Mucosa of descending colon (tissue), 3 donors: ENCODE results near the gene XKR7. TPM values are rescaled to one million over a fixed set of nuclear protein-coding genes. Genes with fewer than 3 reads are reported as not detected.
"Not testable (repeated sequence)": the region's sequence is repeated elsewhere in the genome, so short reads cannot be mapped to it uniquely, and the experiment has no call there.

Source experiments
- ATAC-seq: fragments of 200-7000 bp; cut with Tn5 transposase; one replicate; pipeline ENCODE4 v1.9.1; 2020; ENCODE audit warnings: mild to moderate bottlenecking, moderate library complexity
- DNase-seq, 3 donors: peaks; one replicate each; pipeline ENCODE4 v3.0.0-alpha.2; 2020
- H3K36me3 ChIP-seq: fragments of 200-600 bp; one replicate; pipeline ENCODE4 v1.8.0; 2021; ENCODE audit warnings: low read depth, mild to moderate bottlenecking
- H3K4me1 ChIP-seq: fragments of 200-600 bp; one replicate; pipeline ENCODE4 v1.8.0; 2021; ENCODE audit warnings: low read depth, mild to moderate bottlenecking
- H3K4me3 ChIP-seq: fragments of 200-600 bp; one replicate; pipeline ENCODE4 v1.8.0; 2021; ENCODE audit warnings: mild to moderate bottlenecking
- H3K9me3 ChIP-seq: fragments of 200-600 bp; one replicate; pipeline ENCODE4 v1.8.0; 2021; ENCODE audit warnings: mild to moderate bottlenecking
- intact Hi-C, 2 donors: fragments of 100-400 bp; cut with DNase I in 1 of 2; cut with micrococcal nuclease in 1 of 2; formaldehyde crosslinking; loops; one replicate each; pipeline versions ENCODE4 v1.11.0 to v1.11.1; 2022; cut with DNase I, micrococcal nuclease
- total RNA-seq, 3 donors: library from RNA; stranded (reverse); fragmentation: NEBNext Ultra II Directional in 2 of 3; extraction: Animal tissue kit (Norgen Biotek cat#: 25700) in 2 of 3; gene quantifications; one replicate each; pipeline versions ENCODE4 v1.2.1 to v1.2.4, GENCODE V29; 2021 to 2023
- TF ChIP-seq, protein P1 (sequence below): fragments of 200-600 bp; IDR thresholded peaks from one replicate; pipeline ENCODE4 v1.8.0; 2022; ENCODE audit warnings: antibody characterized with exemption, mild to moderate bottlenecking
- donor health status: DM: no; HTN: no; CAD: no; lungs with moderate emphysema.
- donor health status: DM: no; HTN: no; CAD: no.
- donor health status: DM: no; HTN: yes; CAD: no.

Gene XKR7
- total RNA-seq, 3 donors from 2014 or later, result 0.09 to 0.13 (median 0.10) TPM

DNA sequence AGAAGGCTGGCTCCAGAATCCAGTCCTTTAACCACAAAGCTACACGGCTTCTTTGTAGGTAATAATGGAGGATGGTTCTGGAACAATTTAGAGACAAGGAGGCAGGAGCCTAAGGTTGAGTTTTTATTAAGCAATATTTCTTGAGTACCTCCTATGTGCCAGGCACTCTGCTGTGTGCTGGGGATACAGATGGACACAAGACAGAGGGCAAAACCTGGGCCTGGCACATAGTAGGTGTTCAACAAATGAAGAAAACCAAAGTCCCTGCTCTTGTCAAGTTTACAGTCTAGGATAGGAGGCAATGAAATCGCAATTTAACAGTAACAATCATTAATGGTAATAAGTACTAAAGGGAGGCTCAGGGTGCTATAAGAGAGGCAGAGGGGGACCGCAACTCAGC lies 59.7 kb downstream of the XKR7 start:
- ATAC-seq (no peak), DNase-seq (no peak)
- intact Hi-C loops, result no loop called here
- TF ChIP-seq, protein P1, sequence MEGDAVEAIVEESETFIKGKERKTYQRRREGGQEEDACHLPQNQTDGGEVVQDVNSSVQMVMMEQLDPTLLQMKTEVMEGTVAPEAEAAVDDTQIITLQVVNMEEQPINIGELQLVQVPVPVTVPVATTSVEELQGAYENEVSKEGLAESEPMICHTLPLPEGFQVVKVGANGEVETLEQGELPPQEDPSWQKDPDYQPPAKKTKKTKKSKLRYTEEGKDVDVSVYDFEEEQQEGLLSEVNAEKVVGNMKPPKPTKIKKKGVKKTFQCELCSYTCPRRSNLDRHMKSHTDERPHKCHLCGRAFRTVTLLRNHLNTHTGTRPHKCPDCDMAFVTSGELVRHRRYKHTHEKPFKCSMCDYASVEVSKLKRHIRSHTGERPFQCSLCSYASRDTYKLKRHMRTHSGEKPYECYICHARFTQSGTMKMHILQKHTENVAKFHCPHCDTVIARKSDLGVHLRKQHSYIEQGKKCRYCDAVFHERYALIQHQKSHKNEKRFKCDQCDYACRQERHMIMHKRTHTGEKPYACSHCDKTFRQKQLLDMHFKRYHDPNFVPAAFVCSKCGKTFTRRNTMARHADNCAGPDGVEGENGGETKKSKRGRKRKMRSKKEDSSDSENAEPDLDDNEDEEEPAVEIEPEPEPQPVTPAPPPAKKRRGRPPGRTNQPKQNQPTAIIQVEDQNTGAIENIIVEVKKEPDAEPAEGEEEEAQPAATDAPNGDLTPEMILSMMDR, result no peak
- H3K4me1 ChIP-seq, result peaks cover 3% of the 10 kb centered on the region
- no peaks in the 10 kb centered on the region for H3K36me3 ChIP-seq
- no peaks in the 10 kb centered on the region for H3K9me3 ChIP-seq
- H3K4me3 ChIP-seq, result no peak overlapping the region

DNA sequence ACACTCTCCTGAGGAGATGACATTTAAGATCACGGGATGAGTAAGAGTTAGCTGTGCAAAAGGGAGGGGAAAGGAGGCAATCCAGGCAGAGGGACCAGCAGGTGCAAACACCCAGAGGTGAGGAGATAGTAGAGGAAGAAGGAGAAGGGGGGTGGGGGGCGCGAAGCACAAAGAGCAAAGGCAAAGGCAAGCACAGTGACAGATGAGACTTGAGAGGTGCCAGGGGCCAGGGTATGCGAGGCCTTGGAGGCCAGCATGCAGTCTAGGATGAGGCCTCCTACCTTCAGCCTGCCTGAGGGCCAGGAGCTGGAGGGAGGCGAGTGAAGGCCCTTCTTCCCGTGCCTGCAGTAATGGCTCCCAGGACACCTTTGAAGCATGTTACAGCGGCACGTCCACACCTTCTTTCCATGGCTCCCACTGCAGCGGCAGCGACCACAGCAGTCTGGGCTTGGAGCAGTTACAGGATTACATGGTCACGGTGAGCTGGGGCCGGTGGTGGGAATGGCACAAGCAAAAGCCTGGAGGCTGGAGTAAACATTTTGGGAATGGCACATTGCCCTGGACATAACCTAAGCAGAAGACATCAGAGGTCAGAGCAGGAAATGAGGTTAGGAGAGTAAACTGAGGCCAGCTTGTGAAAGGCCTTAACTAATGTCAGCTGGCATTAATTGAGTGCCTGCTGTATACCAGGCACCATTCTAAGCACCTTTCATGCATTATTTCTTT lies 60.9 kb downstream of the XKR7 start:
- ATAC-seq (no peak), DNase-seq (no peak)
- intact Hi-C loops, result no loop called here
- Histone ChIP-seq H3K4me1 (peaks cover 3% of the 10 kb centered on the region), H3K36me3 (no peaks in the 10 kb centered on the region), H3K4me3 (no peak overlapping the region), H3K9me3 (no peaks in the 10 kb centered on the region)
- TF ChIP-seq, protein P1, result no peak

DNA sequence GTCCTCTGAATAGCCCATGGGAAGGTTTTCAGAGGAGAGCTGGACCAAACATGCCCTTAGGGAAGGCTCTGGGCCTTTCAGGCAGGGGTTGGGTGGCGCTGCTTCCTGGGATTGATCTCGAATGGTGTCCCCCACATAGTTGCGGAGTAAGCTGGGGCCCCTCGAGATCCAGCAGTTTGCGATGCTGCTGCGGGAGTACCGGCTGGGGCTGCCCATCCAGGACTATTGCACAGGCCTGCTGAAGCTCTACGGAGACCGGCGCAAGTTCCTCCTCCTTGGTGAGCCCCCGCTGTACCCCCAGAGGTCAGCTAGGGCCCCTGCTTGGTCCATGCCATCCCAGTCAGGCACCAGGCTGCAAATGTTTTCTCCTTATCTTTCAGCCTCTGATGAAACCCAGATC lies 61.6 kb downstream of the XKR7 start:
- TF ChIP-seq, protein P1, result no peak
- Histone ChIP-seq H3K4me1 (peaks cover 3% of the 10 kb centered on the region), H3K9me3 (no peaks in the 10 kb centered on the region), H3K36me3 (no peaks in the 10 kb centered on the region), H3K4me3 (no peak overlapping the region)
- intact Hi-C loops, result no loop called here
- ATAC-seq (no peak), DNase-seq (no peak)

DNA sequence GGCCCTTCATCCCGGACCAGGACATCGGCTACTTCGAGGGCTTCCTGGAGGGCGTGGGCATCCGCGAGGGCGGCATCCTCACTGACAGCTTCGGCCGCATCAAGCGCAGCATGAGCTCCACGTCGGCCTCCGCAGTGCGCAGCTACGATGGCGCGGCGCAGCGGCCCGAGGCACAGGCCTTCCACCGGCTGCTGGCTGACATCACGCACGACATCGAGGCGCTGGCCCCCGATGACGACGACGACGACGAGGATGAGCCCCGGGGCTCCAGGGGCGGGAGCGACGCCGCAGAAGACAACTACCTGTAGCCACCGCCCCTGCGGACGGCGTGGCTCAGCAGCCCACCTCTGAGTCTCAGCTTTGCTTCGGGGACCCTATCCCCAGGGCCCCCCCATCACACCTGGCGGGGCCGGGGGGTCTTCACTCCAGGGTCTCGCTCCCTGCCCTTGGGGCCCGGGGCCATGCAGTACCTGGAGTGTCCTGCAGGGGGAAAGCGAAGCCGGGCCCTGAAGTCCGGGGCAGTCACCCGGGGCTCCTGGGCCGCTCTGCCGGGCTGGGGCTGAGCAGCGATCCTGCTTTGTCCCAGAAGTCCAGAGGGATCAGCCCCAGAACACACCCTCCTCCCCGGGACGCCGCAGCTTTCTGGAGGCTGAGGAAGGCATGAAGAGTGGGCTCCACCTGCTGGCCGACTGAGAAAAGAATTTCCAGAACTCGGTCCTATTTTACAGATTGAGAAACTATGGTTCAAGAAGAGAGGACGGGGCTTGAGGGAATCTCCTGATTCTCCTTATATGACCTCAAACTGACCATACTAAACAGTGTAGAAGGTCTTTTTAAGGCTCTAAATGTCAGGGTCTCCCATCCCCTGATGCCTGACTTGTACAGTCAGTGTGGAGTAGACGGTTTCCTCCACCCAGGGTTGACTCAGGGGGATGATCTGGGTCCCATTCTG lies 63.3 kb downstream of the XKR7 start:
- ATAC-seq, result peak; percentile 91
- Histone ChIP-seq H3K9me3 (no peaks in the 10 kb centered on the region), H3K4me3 (no peak overlapping the region), H3K36me3 (no peaks in the 10 kb centered on the region), H3K4me1 (peaks cover 3% of the 10 kb centered on the region)
- peak; percentile 75 to 79 (median 78) for DNase-seq
- TF ChIP-seq, protein P1, result peak; percentile 91
- intact Hi-C loops, result no loop called here

DNA sequence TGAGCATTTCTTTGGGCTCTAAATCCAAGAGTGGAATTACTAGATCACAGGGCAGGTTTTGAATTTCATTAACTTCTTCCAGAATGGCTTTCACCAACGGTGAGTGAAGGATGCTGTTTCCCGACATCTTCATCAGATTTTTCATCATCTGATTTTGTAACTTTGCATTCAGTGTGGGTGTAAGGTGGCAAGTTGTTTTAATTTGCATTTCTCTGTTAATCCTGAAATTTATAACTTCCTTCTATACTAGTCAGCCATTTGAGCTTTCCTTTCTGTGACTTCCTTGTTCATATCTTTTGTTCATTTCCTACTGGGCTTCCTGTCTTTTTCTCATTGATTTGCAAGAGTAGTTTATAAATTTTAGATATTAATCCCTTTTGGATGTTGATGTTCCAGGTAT lies 65.4 kb downstream of the XKR7 start:
- intact Hi-C loops, result no loop called here
- no peak for ATAC-seq
- Histone ChIP-seq H3K36me3 (no peaks in the 10 kb centered on the region), H3K9me3 (no peaks in the 10 kb centered on the region), H3K4me3 (no peak overlapping the region), H3K4me1 (peaks cover 3% of the 10 kb centered on the region)
- no peak for DNase-seq
- TF ChIP-seq, protein P1, result no peak

DNA sequence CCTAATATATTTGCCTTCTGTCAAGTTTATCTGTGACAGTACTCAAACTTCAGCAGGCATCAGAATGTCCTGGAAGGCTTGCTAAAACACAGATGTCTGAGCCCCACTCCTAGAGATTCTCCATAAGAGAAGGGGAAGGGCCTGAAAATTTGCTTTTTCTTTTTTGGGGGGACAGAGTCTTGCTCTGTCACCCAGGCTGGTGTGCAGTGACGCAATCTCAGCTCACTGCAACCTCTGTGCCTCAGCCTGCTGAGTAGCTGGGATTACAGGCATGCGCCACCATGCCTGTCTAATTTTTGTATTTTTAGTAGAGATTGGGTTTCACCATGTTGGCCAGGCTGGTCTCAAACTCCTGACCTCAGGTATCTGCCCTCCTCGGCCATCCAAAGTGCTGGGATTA lies 65.8 kb downstream of the XKR7 start:
- H3K4me1 ChIP-seq, intact Hi-C loops: not testable (repeated sequence)

More for the DNA sequence above, 65.8 kb downstream of the XKR7 start:
- H3K36me3 ChIP-seq, DNase-seq, H3K9me3 ChIP-seq, H3K4me3 ChIP-seq, ATAC-seq: not testable (repeated sequence)
